HepG2 (cell line): Measurements from ENCODE around the gene SOCS3. TPM values are rescaled to one million over a fixed set of nuclear protein-coding genes. Genes with fewer than 3 reads are reported as not detected.

ENCODE experiments used
- ATAC-seq: fragments of 200-7000 bp; cut with Tn5 transposase; 3 replicates; pipeline ENCODE4 v1.9.1; 2020; ENCODE audit warnings: mild to moderate bottlenecking, moderate library complexity
- BruUV-seq: library from RNA; stranded (reverse); fragments of 400-500 nt; replicated peaks from 2 replicates; lab custom pipeline; 2021; lab: Mats Ljungman, UMichigan
- CTCF ChIA-PET: fragments of 300-600 bp; formaldehyde crosslinking; extraction: SDS; loops from one replicate; lab custom pipeline; 2021; ENCODE audit warnings: low total read pairs, inconsistent platforms, low intra/inter-chr PET ratio; lab: Yijun Ruan, JAX
- POLR2A ChIA-PET: fragments of 350-600 bp; sonication (Branson Sonifier 250); formaldehyde crosslinking; loops from one replicate; lab custom pipeline; 2020; ENCODE audit warnings: antibody characterized with exemption, inconsistent platforms; lab: Yijun Ruan, JAX
- DNase-seq: peaks from one replicate; pipeline ENCODE4 v3.0.0-alpha.2; 2015; ENCODE audit warnings: low spot score
- FAIRE-seq: peaks from 3 replicates; lab custom pipeline; 2011; peaks lifted over from hg19 to GRCh38; lab: Jason Lieb, UNC
- H2AFZ ChIP-seq: one replicate; pipeline ENCODE4 v1.6.1; 2011; ENCODE audit warnings: low read length, inconsistent platforms
- H3K27ac ChIP-seq: fragments of 300-600 bp; 3 replicates; pipeline ENCODE4 v1.8.0; 2011; ENCODE audit warnings: mixed run types, mild to moderate bottlenecking, mixed read lengths, low read length, inconsistent platforms; ENCODE audit not compliant: insufficient read depth; ENCODE audit errors: extremely low read length
- H3K27me3 ChIP-seq, 2 experiments: fragments of 200-600 bp in 1 of 2; 2 replicates in 1 of 2; 3 replicates in 1 of 2; pipeline versions ENCODE4 v1.6.0 to v1.8.0; 2011; ENCODE audit warnings: low read length in 2 of 2, mild to moderate bottlenecking in 2 of 2, moderate library complexity in 2 of 2, inconsistent platforms in 1 of 2; ENCODE audit not compliant: insufficient read depth in 2 of 2, control insufficient read depth in 1 of 2
- H3K36me3 ChIP-seq, 2 experiments: fragments of 200-600 bp in 1 of 2; replicated peaks in 1 of 2; 2 replicates in 1 of 2; 3 replicates in 1 of 2; pipeline versions ENCODE4 v1.5.1 to v1.8.0; 2011; ENCODE audit warnings: low read length in 2 of 2, inconsistent platforms in 1 of 2; ENCODE audit not compliant: insufficient read depth in 2 of 2, control insufficient read depth in 1 of 2
- H3K4me1 ChIP-seq: 2 replicates; pipeline ENCODE4 v1.5.1; 2012; ENCODE audit warnings: low read length, inconsistent platforms; ENCODE audit not compliant: insufficient read depth
- H3K4me2 ChIP-seq: 2 replicates; pipeline ENCODE4 v1.6.0; 2011; ENCODE audit warnings: low read depth, low read length, inconsistent platforms
- H3K4me3 ChIP-seq, 3 experiments: fragments of 200-600 bp in 1 of 3; sonication (generic), shearing (Covaris generic) in 1 of 3; replicated peaks in 1 of 3; 2 replicates each; pipeline ENCODE4 v1.5.1; 2011 to 2016; ENCODE audit warnings: low read length in 3 of 3, inconsistent platforms in 2 of 3, low read depth in 2 of 3, mild to moderate bottlenecking in 2 of 3, control low read depth in 1 of 3, mixed read lengths in 1 of 3; ENCODE audit not compliant: insufficient read depth in 1 of 3
- H3K79me2 ChIP-seq: one replicate; pipeline ENCODE4 v1.6.1; 2011; ENCODE audit warnings: low read length, inconsistent platforms; ENCODE audit not compliant: insufficient read depth
- H3K9ac ChIP-seq: 2 replicates; pipeline ENCODE4 v1.6.0; 2011; ENCODE audit warnings: mild to moderate bottlenecking, low read depth, low read length, inconsistent platforms; ENCODE audit not compliant: insufficient read depth
- H3K9me3 ChIP-seq: 2 replicates; pipeline ENCODE4 v1.5.1; 2012; ENCODE audit warnings: mild to moderate bottlenecking, low read length
- H4K20me1 ChIP-seq: 2 replicates; pipeline ENCODE4 v1.6.0; 2011; ENCODE audit warnings: inconsistent platforms, mild to moderate bottlenecking, low read length, moderate library complexity; ENCODE audit not compliant: insufficient read depth
- MTF2 ChIP-seq: sonication (generic); formaldehyde crosslinking; IDR thresholded peaks from 2 replicates; pipeline ENCODE4 v1.5.0; 2020; ENCODE audit warnings: missing genetic modification reagents, borderline replicate concordance
- PAXIP1 ChIP-seq: sonication (generic); formaldehyde crosslinking; conservative IDR thresholded peaks from 2 replicates; pipeline ENCODE4 v1.4.0; 2020; ENCODE audit warnings: mild to moderate bottlenecking, missing genetic modification reagents, moderate library complexity
- SATB2 ChIP-seq: sonication (generic); formaldehyde crosslinking; IDR thresholded peaks from 2 replicates; pipeline ENCODE4 v1.5.0; 2020; ENCODE audit warnings: missing genetic modification reagents
- ZNF263 ChIP-seq: sonication (generic); formaldehyde crosslinking; IDR thresholded peaks from 2 replicates; pipeline ENCODE4 v1.4.0; 2020; ENCODE audit warnings: missing genetic modification reagents
- ZSCAN22 ChIP-seq: sonication (generic); formaldehyde crosslinking; IDR thresholded peaks from 2 replicates; pipeline ENCODE4 v1.4.0; 2020; ENCODE audit warnings: mild to moderate bottlenecking, missing genetic modification reagents
- WGBS: methylation state at CpG from one replicate; pipeline ENCODE4 v1.1.6; 2017; ENCODE audit warnings: low lambda C conversion rate; 5-methylcytosine and 5-hydroxymethylcytosine counted together
- in situ Hi-C: cut with HindIII; loops from 2 replicates; pipeline ENCODE4 v1.10.0; 2017; ENCODE audit warnings: low pct_unique_long_range_greater_than_20kb; ENCODE audit not compliant: extremely low pct_ligation_motif_present
- intact Hi-C: fragments of 100-400 bp; cut with micrococcal nuclease; formaldehyde crosslinking; loops from one replicate; pipeline ENCODE4 v1.10.0; 2022; ENCODE audit not compliant: unreplicated experiment
- polyA plus RNA-seq, 8 experiments: library from polyadenylated mRNA; depleted of rRNA in 3 of 8; stranded (reverse) in 7 of 8; unstranded in 1 of 8; fragments of >200 nt; fragmentation: Illumina TruSeq in 4 of 8; extraction: Trizol in 4 of 8; gene quantifications; 2 replicates each; pipeline versions ENCODE4 v1.2.1 to v1.2.3, GENCODE V29; 2011 to 2016; ENCODE audit warnings: low read depth in 4 of 8, missing spikeins in 1 of 8, mixed read lengths in 1 of 8; ENCODE audit not compliant: insufficient read depth in 1 of 8
- total RNA-seq, 5 experiments: library from RNA; depleted of rRNA; stranded (reverse); fragments of >200 nt; fragmentation: Illumina TruSeq; extraction: Trizol; gene quantifications; 2 replicates each; pipeline ENCODE4 v1.2.3, GENCODE V29; 2016; ENCODE audit warnings: low read depth in 1 of 5

Gene SOCS3
- total and polyA plus RNA-seq, 2 of the 13 experiments (the other 11 are each of a cell fraction or from before 2014, with no cell fraction given): 0.77 to 2.4 TPM

GRCh38 chr17:78368854-78369495 is 9.1 kb upstream of the SOCS3 start:
- Histone ChIP-seq H3K4me2 (no peak overlapping the region), H3K79me2 (no peaks in the 10 kb centered on the region), H3K4me1 (peaks cover 43% of the 10 kb centered on the region), H3K27ac (no peak overlapping the region), H4K20me1 (no peaks in the 10 kb centered on the region; the same call in 1 of the 2 replicates), H3K9me3 (no peaks in the 10 kb centered on the region), H3K4me3 (no peak overlapping the region), H2AFZ (no peak overlapping the region), H3K9ac (no peak overlapping the region), H3K27me3 (peaks cover 18 to 63% of the 10 kb centered on the region in 2 experiments), H3K36me3 (no peaks in the 10 kb centered on the region)
- DNase-seq (no peak), ATAC-seq (no peak), FAIRE-seq (no peak)
- intact Hi-C loops: no loop called here
- ChIA-PET POLR2A (interaction anchor here (1.0 to 1.6 kb wide), 2 partner anchors 53 to 131 kb away, joined by 3 to 5 read pairs; no protein-coding TSS in a partner anchor), CTCF (no interaction called here)
- WGBS: 59% methylated on average over 8 of the region's 8 CpGs
- in situ Hi-C loops: no loop called here
- no TSS peak for BruUV-seq
- TF ChIP-seq MTF2 (CRISPR knock-in tag) (no peak), PAXIP1 (CRISPR knock-in tag) (no peak), ZSCAN22 (CRISPR knock-in tag) (no peak)

GRCh38 chr17:78368348-78368747 is 8.5 kb upstream of the SOCS3 start:
- ChIA-PET POLR2A (no interaction called here), CTCF (no interaction called here)
- intact Hi-C loops: no loop called here
- FAIRE-seq (no peak), ATAC-seq (no peak), DNase-seq (no peak)
- Histone ChIP-seq H3K79me2 (no peaks in the 10 kb centered on the region), H3K36me3 (no peaks in the 10 kb centered on the region), H3K4me3 (no peak overlapping the region), H3K4me2 (no peak overlapping the region), H2AFZ (no peak overlapping the region), H3K27me3 (peaks cover 18 to 68% of the 10 kb centered on the region in 2 experiments), H3K27ac (no peak overlapping the region), H3K9me3 (no peaks in the 10 kb centered on the region), H3K9ac (no peak overlapping the region), H3K4me1 (peaks cover 43% of the 10 kb centered on the region), H4K20me1 (no peaks in the 10 kb centered on the region; the same call in 1 of the 2 replicates)
- BruUV-seq: no TSS peak
- in situ Hi-C loops: no loop called here
- 35% methylated on average over 6 of the region's 6 CpGs for WGBS
- TF ChIP-seq ZNF263 (CRISPR knock-in tag) (peak; percentile 55; the same call in 1 of the 2 replicates), SATB2 (CRISPR knock-in tag) (no peak)
